ENCODE results near the gene CDK16. TPM values are rescaled to one million over a fixed set of nuclear protein-coding genes. Genes with fewer than 3 reads are reported as not detected.

Gene CDK16
- total and polyA plus RNA-seq, 2 of the 4 experiments (the other 2 are of a cell fraction), result 85.3 to 106 TPM

GRCh38 chrX:47200385-47201150, 17.9 kb upstream of the CDK16 start:
- no peak overlapping the region for H4K5ac ChIP-seq (ENCODE audit: low read depth, low read length)
- no peak overlapping the region for H3K9ac ChIP-seq (ENCODE audit: low read depth, low read length)
- H3K36me3 ChIP-seq (ENCODE audit: control insufficient read depth, insufficient read depth, low read length), result peaks cover 83% of the 10 kb centered on the region
- no peak overlapping the region for H3K18ac ChIP-seq (ENCODE audit: low read depth, low read length)
- ChIA-PET CTCF (interaction anchor here (0.6 kb wide), 1 partner anchor 331 kb away, joined by 3 read pairs; no protein-coding TSS in a partner anchor), POLR2A (ENCODE audit: unreplicated experiment) (no interaction called here)
- no peak overlapping the region for H2AK5ac ChIP-seq (ENCODE audit: low read depth, low read length)
- peaks cover 18% of the 10 kb centered on the region for H3K4me1 ChIP-seq (ENCODE audit: control insufficient read depth, insufficient read depth, low read length)
- H3K9me3 ChIP-seq (ENCODE audit: control insufficient read depth, insufficient read depth, low read length), result no peaks in the 10 kb centered on the region
- no peak overlapping the region for H2AK9ac ChIP-seq (replicated peaks; ENCODE audit: low read depth, low read length, poor library complexity)
- no peak overlapping the region for H3K4ac ChIP-seq (ENCODE audit: low read depth, low read length)
- H3K4me3 ChIP-seq (ENCODE audit: insufficient read depth, low read depth, low read length), result no peak overlapping the region
- no TSS peak for BruUV-seq (replicated peaks)
- H2BK120ac ChIP-seq (ENCODE audit: low read depth, low read length), result no peak overlapping the region
- WGBS, 2 experiments (ENCODE audit: extremely low coverage in 2 of 2, insufficient read length in 1 of 2), result 100% methylated on average over 2 of the region's 9 CpGs; no CpG with 5 or more reads in 1 of the 2 experiments
- peak; percentile 34; the same call in 1 of the 2 replicates for ATAC-seq (ENCODE audit: low read depth)
- H2BK5ac ChIP-seq (ENCODE audit: low read depth, low read length, poor library complexity, severe bottlenecking), result no peak overlapping the region
- H4K91ac ChIP-seq (ENCODE audit: insufficient read depth, low read depth, low read length), result no peak overlapping the region
- intact Hi-C loops (cut with micrococcal nuclease) (no loop called here), dilution Hi-C loops (cut with HindIII; ENCODE audit: low sequenced_read_pairs, unreplicated experiment) (no loop called here), in situ Hi-C loops (cut with MboI; ENCODE audit: low sequenced_read_pairs) (loop anchor here (25.0 kb wide), 1 partner anchor 437 kb away; the partner anchor contains the start of gene CFP)
- H3K27ac ChIP-seq (ENCODE audit: insufficient read depth, low read length), result no peak overlapping the region
- no peak overlapping the region for H3K4me2 ChIP-seq (ENCODE audit: low read depth, low read length)
- no peak overlapping the region for H2BK15ac ChIP-seq (ENCODE audit: low read depth, low read length)
- no peak overlapping the region for H2BK20ac ChIP-seq (ENCODE audit: low read depth, low read length)
- H3K9me1 ChIP-seq (ENCODE audit: insufficient read depth, low read length), result peaks cover 5% of the 10 kb centered on the region; the same call in 1 of the 2 replicates
- no peak overlapping the region for H3K14ac ChIP-seq (replicated peaks; ENCODE audit: low read depth, low read length)
- no peak overlapping the region for H4K8ac ChIP-seq (ENCODE audit: low read depth in 2 of 2, low read length in 2 of 2)
- peaks cover 42 to 65% of the 10 kb centered on the region in 2 experiments for H3K79me1 ChIP-seq (ENCODE audit: low read depth in 1 of 2, low read length in 2 of 2)
- DNase-seq, result peak; percentile 65
- H3K27me3 ChIP-seq (ENCODE audit: control insufficient read depth, insufficient read depth, low read length), result no peaks in the 10 kb centered on the region; the same call in 1 of the 2 replicates
- no peak overlapping the region for H3K23ac ChIP-seq (ENCODE audit: low read depth, low read length)
- TF ChIP-seq CTCF (conservative IDR thresholded peaks at IDR 0.05; ENCODE audit: low read depth, low read length), result peak; percentile 25; the same call in 1 of the 2 replicates
- no peak for TF ChIP-seq RFX5 (IDR thresholded peaks at IDR 0.05; ENCODE audit: low read depth, low read length)
- peaks cover 78% of the 10 kb centered on the region for H4K20me1 ChIP-seq (ENCODE audit: insufficient read depth, low read length)
- no peak overlapping the region for H2AFZ ChIP-seq (replicated peaks; ENCODE audit: low read length, poor library complexity)
- no peak overlapping the region for H3K56ac ChIP-seq (ENCODE audit: extremely low read depth, insufficient read depth, low read length)
